Hepatocyte (in vitro differentiated cells): Measurements from ENCODE around the gene TXNDC15. TPM values are rescaled to one million over a fixed set of nuclear protein-coding genes. Genes with fewer than 3 reads are reported as not detected.
"Not testable (repeated sequence)": the region's sequence is repeated elsewhere in the genome, so short reads cannot be mapped to it uniquely, and the experiment has no call there.

Experiments
- DNase-seq: peaks from one replicate; pipeline ENCODE4 v3.0.0-alpha.2; 2016; ENCODE audit warnings: low spot score
- H2AFZ ChIP-seq: fragments of 200-600 bp; sonication (generic); 2 replicates; pipeline ENCODE4 v1.6.0; 2016; ENCODE audit warnings: antibody characterized with exemption, mild to moderate bottlenecking
- H3K27ac ChIP-seq: fragments of 200-600 bp; sonication (generic); 2 replicates; pipeline ENCODE4 v1.5.1; 2016; ENCODE audit warnings: mild to moderate bottlenecking
- H3K27me3 ChIP-seq: fragments of 200-600 bp; sonication (generic); 2 replicates; pipeline ENCODE4 v1.6.1; 2016
- H3K36me3 ChIP-seq: fragments of 200-600 bp; sonication (generic); replicated peaks from 2 replicates; pipeline ENCODE4 v1.5.1; 2016; ENCODE audit warnings: low read depth; ENCODE audit not compliant: insufficient read depth
- H3K4me1 ChIP-seq: fragments of 200-600 bp; sonication (generic); 2 replicates; pipeline ENCODE4 v1.5.1; 2016; ENCODE audit warnings: mild to moderate bottlenecking, moderate library complexity; ENCODE audit not compliant: insufficient read depth
- H3K4me2 ChIP-seq: fragments of 200-600 bp; sonication (generic); 2 replicates; pipeline ENCODE4 v1.6.0; 2016
- H3K4me3 ChIP-seq: fragments of 200-600 bp; sonication (generic); 2 replicates; pipeline ENCODE4 v1.5.1; 2016; ENCODE audit warnings: mild to moderate bottlenecking
- H3K79me2 ChIP-seq: fragments of 200-600 bp; sonication (generic); 2 replicates; pipeline ENCODE4 v1.6.0; 2017; ENCODE audit warnings: mild to moderate bottlenecking
- H3K9me2 ChIP-seq: fragments of 200-600 bp; sonication (generic); replicated peaks from 2 replicates; pipeline ENCODE4 v1.6.0; 2017; ENCODE audit warnings: mild to moderate bottlenecking; ENCODE audit not compliant: insufficient read depth
- H3K9me3 ChIP-seq: fragments of 200-600 bp; sonication (generic); 2 replicates; pipeline ENCODE4 v1.5.1; 2016; ENCODE audit warnings: low read depth, mild to moderate bottlenecking
- H4K20me1 ChIP-seq: fragments of 200-600 bp; sonication (generic); 2 replicates; pipeline ENCODE4 v1.6.0; 2016; ENCODE audit warnings: mild to moderate bottlenecking; ENCODE audit not compliant: insufficient read depth, poor library complexity, severe bottlenecking
- CTCF ChIP-seq: fragments of 200-600 bp; sonication (generic); IDR thresholded peaks from 2 replicates; pipeline ENCODE4 v1.5.1; 2016; ENCODE audit warnings: antibody characterized with exemption, mild to moderate bottlenecking; ENCODE audit not compliant: poor library complexity
- EZH2 ChIP-seq: fragments of 200-600 bp; sonication (generic); IDR thresholded peaks from 2 replicates; pipeline ENCODE4 v1.6.1; 2016; ENCODE audit warnings: antibody characterized with exemption, mild to moderate bottlenecking, borderline replicate concordance
- EZH2phosphoT487 ChIP-seq: fragments of 200-600 bp; sonication (generic); IDR thresholded peaks from one replicate; pipeline ENCODE4 v1.6.1; 2018; ENCODE audit warnings: antibody characterized with exemption, mild to moderate bottlenecking, low read depth, moderate library complexity; ENCODE audit not compliant: unreplicated experiment, severe bottlenecking
- WGBS: methylation state at CpG from one replicate; pipeline ENCODE4 v1.1.6; 2016; ENCODE audit warnings: low lambda C conversion rate; ENCODE audit errors: missing lambda C conversion rate; 5-methylcytosine and 5-hydroxymethylcytosine counted together
- polyA plus RNA-seq: library from polyadenylated mRNA; unstranded; fragments of >200 nt; fragmentation: Nextera tagmentation; extraction: Ambion mirVana; gene quantifications from 2 replicates; pipeline ENCODE4 v1.2.1, GENCODE V29; 2016
- total RNA-seq: library from RNA; depleted of rRNA; stranded (reverse); fragments of >200 nt; gene quantifications from 2 replicates; pipeline ENCODE4 v1.2.3, GENCODE V29; 2014

Gene TXNDC15
- total and polyA plus RNA-seq, 2 experiments from 2014 or later: 56.7 to 76.0 TPM

GRCh38 chr5:134845852-134846640 lies 28.1 kb upstream of the TXNDC15 start, which contains the start of gene C5orf24:
Gene C5orf24, plus strand, starts transcription at chr5:134845968. Its CDS starts 8,933 bp downstream, at chr5:134854901.
- no peaks in the 10 kb centered on the region for H3K27me3 ChIP-seq
- no peaks in the 10 kb centered on the region for H3K9me3 ChIP-seq
- peaks cover 47% of the 10 kb centered on the region for H3K79me2 ChIP-seq
- H3K27ac ChIP-seq: peak within 1 kb of the TSS; percentile 98
- under 1% methylated on average over 81 of the region's 84 CpGs for WGBS
- peak within 1 kb of the TSS; percentile 68 for H2AFZ ChIP-seq
- H3K4me2 ChIP-seq: peak within 1 kb of the TSS; percentile 84
- peaks cover 17% of the 10 kb centered on the region for H3K4me1 ChIP-seq
- TF ChIP-seq EZH2 (no peak), CTCF (no peak), EZH2phosphoT487 (no peak)
- H3K36me3 ChIP-seq: no peaks in the 10 kb centered on the region
- DNase-seq: peak; percentile 98
- peak within 1 kb of the TSS; percentile 82 for H3K4me3 ChIP-seq
- peaks cover 8% of the 10 kb centered on the region for H4K20me1 ChIP-seq
- no peaks in the 10 kb centered on the region for H3K9me2 ChIP-seq

- Histone ChIP-seq H4K20me1 (peaks cover 14% of the 10 kb centered on the region), H3K4me1 (peaks cover 17% of the 10 kb centered on the region), H3K4me2 (peak overlapping the region; percentile 84), H3K27ac (peak overlapping the region; percentile 98), H3K36me3 (no peaks in the 10 kb centered on the region), H3K27me3 (no peaks in the 10 kb centered on the region), H3K4me3 (peak overlapping the region; percentile 82), H3K79me2 (peaks cover 52% of the 10 kb centered on the region), H3K9me3 (no peaks in the 10 kb centered on the region), H3K9me2 (no peaks in the 10 kb centered on the region), H2AFZ (peak overlapping the region; percentile 68)
- WGBS: 1% methylated on average over 11 of the region's 11 CpGs
- DNase-seq: peak; percentile 24
- TF ChIP-seq CTCF: no peak
- TF ChIP-seq EZH2phosphoT487: no peak
- TF ChIP-seq EZH2: no peak
Observed at GRCh38 chr5:134846641-134846960, 27.6 kb upstream of the TXNDC15 start.

GRCh38 chr5:134849434-134849933 lies 24.7 kb upstream of the TXNDC15 start:
- Histone ChIP-seq H3K79me2 (peaks cover 80% of the 10 kb centered on the region), H4K20me1 (peaks cover 21% of the 10 kb centered on the region), H3K4me2 (peak overlapping the region; percentile 43), H3K4me1 (peaks cover 17% of the 10 kb centered on the region)
- H3K27me3 ChIP-seq, H3K9me3 ChIP-seq, H3K9me2 ChIP-seq, DNase-seq, H2AFZ ChIP-seq, H3K36me3 ChIP-seq, H3K4me3 ChIP-seq, H3K27ac ChIP-seq: not testable (repeated sequence)
- 92% methylated on average over 7 of the region's 7 CpGs for WGBS

GRCh38 chr5:134851307-134851923 lies 22.8 kb upstream of the TXNDC15 start:
- no peaks in the 10 kb centered on the region for H3K9me2 ChIP-seq
- no peak overlapping the region for H3K4me3 ChIP-seq
- H3K27me3 ChIP-seq: no peaks in the 10 kb centered on the region
- no peak overlapping the region for H3K27ac ChIP-seq
- H3K79me2 ChIP-seq: peaks cover 98% of the 10 kb centered on the region
- no peak for DNase-seq
- H4K20me1 ChIP-seq: peaks cover 28% of the 10 kb centered on the region
- H3K36me3 ChIP-seq: no peaks in the 10 kb centered on the region
- TF ChIP-seq EZH2: no peak
- TF ChIP-seq CTCF: peak; percentile 41
- H3K9me3 ChIP-seq: no peaks in the 10 kb centered on the region
- no peak overlapping the region for H3K4me2 ChIP-seq
- peaks cover 11% of the 10 kb centered on the region for H3K4me1 ChIP-seq
- H2AFZ ChIP-seq: no peak overlapping the region
- WGBS: 92% methylated on average over 1 of the region's 1 CpG

- H2AFZ ChIP-seq, H3K27ac ChIP-seq, H3K4me3 ChIP-seq, H3K36me3 ChIP-seq, H3K9me2 ChIP-seq, DNase-seq, H3K4me2 ChIP-seq, H3K4me1 ChIP-seq, H3K9me3 ChIP-seq, H3K27me3 ChIP-seq: not testable (repeated sequence)
- 96% methylated on average over 7 of the region's 7 CpGs for WGBS
- Histone ChIP-seq H3K79me2 (peaks cover 63% of the 10 kb centered on the region), H4K20me1 (peaks cover 16% of the 10 kb centered on the region)
Observed at GRCh38 chr5:134856465-134856864, 17.7 kb upstream of the TXNDC15 start.
